ENCODE results near the gene ENTPD3. TPM values are rescaled to one million over a fixed set of nuclear protein-coding genes. Genes with fewer than 3 reads are reported as not detected.
A peak's percentile ranks its signal among the peaks of the same experiment; 100 is the strongest.

The ENTPD3 gene
- total and polyA plus RNA-seq, 2 of the 13 experiments (the other 11 are each of a cell fraction or from before 2014, with no cell fraction given) = 0.07 TPM; not detected in 1

GRCh38 chr3:40456940-40457823 is 70.2 kb downstream of the ENTPD3 start, which contains the start of gene RPL14:
Gene RPL14 (plus strand): TSS chr3:40457339. CDS start chr3:40457472, 133 bp downstream.
- ATAC-seq (peak; percentile 82), DNase-seq (ENCODE audit: low spot score) (peak; percentile 90), FAIRE-seq (peak; percentile 60)
- Histone ChIP-seq H3K4me1 (ENCODE audit: insufficient read depth, low read length) (peaks cover 52% of the 10 kb centered on the region), H3K9ac (ENCODE audit: insufficient read depth, low read depth, low read length) (peak within 1 kb of the TSS; percentile 98), H3K27ac (ENCODE audit: extremely low read length, insufficient read depth, low read length) (peak within 1 kb of the TSS; percentile 86), H3K79me2 (ENCODE audit: insufficient read depth, low read length) (peaks cover 33% of the 10 kb centered on the region), H3K27me3 (ENCODE audit: control insufficient read depth in 1 of 2, insufficient read depth in 2 of 2, low read length in 2 of 2) (no peaks in the 10 kb centered on the region; a peak in 1 of 5 replicates), H3K4me3 (replicated peaks in 1 of 3; ENCODE audit: insufficient read depth in 1 of 3, low read depth in 2 of 3, low read length in 3 of 3) (peak within 1 kb of the TSS; percentile 80 to 98 (median 84)), H3K9me3 (ENCODE audit: low read length) (no peaks in the 10 kb centered on the region), H3K4me2 (ENCODE audit: low read depth, low read length) (peak within 1 kb of the TSS; percentile 85), H3K36me3 (replicated peaks in 1 of 2; ENCODE audit: control insufficient read depth in 1 of 2, insufficient read depth in 2 of 2, low read length in 2 of 2) (peaks cover 8 to 26% of the 10 kb centered on the region in 2 experiments), H4K20me1 (ENCODE audit: insufficient read depth, low read length) (peaks cover 21% of the 10 kb centered on the region), H2AFZ (ENCODE audit: low read length) (no peak within 1 kb of the TSS)
- POLR2A ChIA-PET = interaction anchor here (0.9 to 3.9 kb wide), 16 partner anchors 9 to 821 kb away, joined by 3 to 37 read pairs (median 6); partner anchors contain the start of genes CTNNB1, EIF1B, ZNF619 and ZNF620
- under 1% methylated on average over 11 of the region's 79 CpGs for WGBS (ENCODE audit: low lambda C conversion rate)
- intact Hi-C loops (cut with micrococcal nuclease; ENCODE audit: unreplicated experiment) (loop anchor here (2.0 to 10.0 kb wide), 3 partner anchors 50 to 648 kb away; partner anchors contain the start of genes ZNF620 and ZNF621), in situ Hi-C loops (cut with HindIII; ENCODE audit: extremely low pct_ligation_motif_present, low pct_unique_long_range_greater_than_20kb) (loop anchor here (10.0 kb wide), 1 partner anchor 142 kb away; no protein-coding TSS in a partner anchor)
- BruUV-seq (replicated peaks) = TSS peak; percentile 52
- CTCF ChIA-PET (ENCODE audit: low intra/inter-chr PET ratio, low total read pairs) = no interaction called here
- TF ChIP-seq REST (IDR thresholded peaks at IDR 0.05; ENCODE audit: borderline replicate concordance in 1 of 2, low read depth in 1 of 2, low read length in 2 of 2) (peak in 1 of 2 experiments; percentile 6; a peak in 1 of 4 replicates), YY1 (IDR thresholded peaks at IDR 0.05; ENCODE audit: insufficient read depth, insufficient replicate concordance, low read depth, low read length) (peak; percentile 97), ZNF576 (CRISPR knock-in tag; IDR thresholded peaks at IDR 0.05) (no peak), ZBTB20 (CRISPR knock-in tag; IDR thresholded peaks at IDR 0.05; ENCODE audit: borderline replicate concordance, low read depth) (0 out of 2 replicates have a peak, but pooled peaks have one; percentile 59), TEAD2 (CRISPR knock-in tag; IDR thresholded peaks at IDR 0.05) (0 out of 2 replicates have a peak, but pooled peaks have one; percentile 48), ZBTB7A (CRISPR knock-in tag; IDR thresholded peaks at IDR 0.05) (peak; percentile 44; the same call in 1 of the 2 replicates), ZNF720 (CRISPR knock-in tag; IDR thresholded peaks at IDR 0.05) (no peak), ATF6 (CRISPR knock-in tag; conservative IDR thresholded peaks at IDR 0.05) (peak; percentile 63; the same call in 1 of the 2 replicates), LBX2 (CRISPR knock-in tag; IDR thresholded peaks at IDR 0.05; ENCODE audit: borderline replicate concordance) (no peak), MTA3 (CRISPR knock-in tag; IDR thresholded peaks at IDR 0.05) (no peak), ZGPAT (CRISPR knock-in tag; IDR thresholded peaks at IDR 0.05) (peak; percentile 84; the same call in 1 of the 2 replicates)
